Nephron (organoid): Measurements from ENCODE around the gene GABRB1.

Experiments
- H3K27ac Mint-ChIP-seq, 3 experiments: 2 replicates each; pipeline ENCODE4 v1.8.0; 2020; ENCODE audit warnings: mixed read lengths in 3 of 3, mild to moderate bottlenecking in 2 of 3, moderate library complexity in 1 of 3
- H3K27me3 Mint-ChIP-seq: 2 replicates; pipeline ENCODE4 v1.8.0; 2021; ENCODE audit warnings: low read depth, mild to moderate bottlenecking, moderate library complexity, mixed read lengths
- H3K36me3 Mint-ChIP-seq: 2 replicates; pipeline ENCODE4 v1.8.0; 2020; ENCODE audit warnings: low read depth, mixed read lengths
- H3K4me1 Mint-ChIP-seq: 2 replicates; pipeline ENCODE4 v1.8.0; 2020; ENCODE audit warnings: mixed read lengths
- H3K4me3 Mint-ChIP-seq, 3 experiments: 2 replicates each; pipeline ENCODE4 v1.8.0; 2020; ENCODE audit warnings: mild to moderate bottlenecking in 3 of 3, mixed read lengths in 3 of 3, moderate library complexity in 2 of 3
- H3K9me3 Mint-ChIP-seq: 2 replicates; pipeline ENCODE4 v1.8.0; 2020; ENCODE audit warnings: mixed read lengths
- TF ChIP-seq, protein P1 (sequence below), 3 experiments: fragments of 200-600 bp; sonication (generic); IDR thresholded peaks; one replicate each; pipeline ENCODE4 v1.5.0; 2021; ENCODE audit warnings: antibody characterized with exemption in 3 of 3; ENCODE audit not compliant: unreplicated experiment in 3 of 3

Gene GABRB1

DNA sequence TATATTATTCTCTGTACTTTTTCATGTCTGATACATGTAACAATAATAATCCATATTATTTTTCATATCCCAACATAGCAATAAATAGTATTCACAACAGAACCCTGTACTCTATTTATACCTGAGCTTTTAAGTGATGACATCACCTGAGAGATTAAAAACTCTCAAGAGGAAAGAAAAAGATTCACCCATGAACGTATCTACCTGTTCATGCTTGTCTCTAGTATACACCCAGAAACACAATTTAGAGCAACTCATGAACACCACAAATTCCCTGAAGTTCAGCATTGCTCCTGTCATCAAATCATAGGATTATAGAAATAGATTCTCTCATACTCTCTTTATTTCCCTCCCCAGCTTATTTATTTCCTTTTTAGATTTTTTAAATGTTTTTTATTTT lies 185.9 kb downstream of the GABRB1 start:
- no peak overlapping the region for H3K27ac Mint-ChIP-seq
- H3K4me3 Mint-ChIP-seq, result no peak overlapping the region
- H3K27me3 Mint-ChIP-seq, result no peaks in the 10 kb centered on the region
- TF ChIP-seq, protein P1, sequence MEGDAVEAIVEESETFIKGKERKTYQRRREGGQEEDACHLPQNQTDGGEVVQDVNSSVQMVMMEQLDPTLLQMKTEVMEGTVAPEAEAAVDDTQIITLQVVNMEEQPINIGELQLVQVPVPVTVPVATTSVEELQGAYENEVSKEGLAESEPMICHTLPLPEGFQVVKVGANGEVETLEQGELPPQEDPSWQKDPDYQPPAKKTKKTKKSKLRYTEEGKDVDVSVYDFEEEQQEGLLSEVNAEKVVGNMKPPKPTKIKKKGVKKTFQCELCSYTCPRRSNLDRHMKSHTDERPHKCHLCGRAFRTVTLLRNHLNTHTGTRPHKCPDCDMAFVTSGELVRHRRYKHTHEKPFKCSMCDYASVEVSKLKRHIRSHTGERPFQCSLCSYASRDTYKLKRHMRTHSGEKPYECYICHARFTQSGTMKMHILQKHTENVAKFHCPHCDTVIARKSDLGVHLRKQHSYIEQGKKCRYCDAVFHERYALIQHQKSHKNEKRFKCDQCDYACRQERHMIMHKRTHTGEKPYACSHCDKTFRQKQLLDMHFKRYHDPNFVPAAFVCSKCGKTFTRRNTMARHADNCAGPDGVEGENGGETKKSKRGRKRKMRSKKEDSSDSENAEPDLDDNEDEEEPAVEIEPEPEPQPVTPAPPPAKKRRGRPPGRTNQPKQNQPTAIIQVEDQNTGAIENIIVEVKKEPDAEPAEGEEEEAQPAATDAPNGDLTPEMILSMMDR (IDR thresholded peaks at IDR 0.05; ENCODE audit: unreplicated experiment in 3 of 3), result no peak
- no peaks in the 10 kb centered on the region for H3K9me3 Mint-ChIP-seq
- no peaks in the 10 kb centered on the region for H3K4me1 Mint-ChIP-seq
- H3K36me3 Mint-ChIP-seq, result no peaks in the 10 kb centered on the region

DNA sequence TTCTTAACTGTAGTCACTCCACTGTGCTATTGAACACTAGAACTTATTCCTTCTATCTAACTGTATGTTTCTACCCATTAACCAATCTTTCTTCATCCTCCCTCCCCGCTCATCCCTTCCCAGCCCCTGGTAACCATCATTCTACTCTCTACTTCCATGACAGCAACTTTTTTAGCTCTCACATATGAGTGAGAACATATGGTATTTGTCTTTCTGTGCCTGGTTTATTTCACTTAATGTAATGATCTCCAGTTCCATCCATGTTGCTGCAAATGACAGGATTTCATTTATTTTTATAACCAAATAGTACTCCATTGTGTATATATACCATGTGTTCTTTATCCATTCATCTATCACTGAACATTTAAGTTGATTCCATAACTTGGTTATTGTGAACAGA lies 186.5 kb downstream of the GABRB1 start:
- no peaks in the 10 kb centered on the region for H3K9me3 Mint-ChIP-seq
- TF ChIP-seq, protein P1 (IDR thresholded peaks at IDR 0.05; ENCODE audit: unreplicated experiment in 3 of 3), result no peak
- no peak overlapping the region for H3K27ac Mint-ChIP-seq
- no peaks in the 10 kb centered on the region for H3K36me3 Mint-ChIP-seq
- H3K4me3 Mint-ChIP-seq, result no peak overlapping the region
- H3K4me1 Mint-ChIP-seq, result no peaks in the 10 kb centered on the region
- no peaks in the 10 kb centered on the region for H3K27me3 Mint-ChIP-seq

DNA sequence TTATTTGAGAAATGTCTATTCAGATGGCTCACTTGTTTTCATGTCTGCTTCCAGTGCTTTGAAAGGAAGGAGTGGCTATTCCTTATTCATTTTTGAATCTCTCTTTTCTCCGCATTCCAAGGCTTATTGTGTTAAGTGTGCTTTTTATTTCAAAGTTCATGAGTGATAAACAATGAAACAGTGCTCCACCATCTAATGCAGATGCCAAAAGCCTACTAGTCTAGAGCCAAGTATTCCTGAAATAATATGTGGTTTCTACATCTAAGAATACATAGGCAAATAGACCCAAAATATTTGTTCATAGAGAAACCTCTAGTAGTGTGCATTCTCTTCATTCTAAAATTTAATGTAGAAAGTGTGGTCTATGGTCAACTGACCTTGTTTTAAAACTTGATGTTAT lies 187.3 kb downstream of the GABRB1 start:
- H3K27me3 Mint-ChIP-seq, result no peaks in the 10 kb centered on the region
- no peak overlapping the region for H3K27ac Mint-ChIP-seq
- H3K4me3 Mint-ChIP-seq, result no peak overlapping the region
- TF ChIP-seq, protein P1 (IDR thresholded peaks at IDR 0.05; ENCODE audit: unreplicated experiment in 3 of 3), result no peak
- no peaks in the 10 kb centered on the region for H3K4me1 Mint-ChIP-seq
- no peaks in the 10 kb centered on the region for H3K9me3 Mint-ChIP-seq
- no peaks in the 10 kb centered on the region for H3K36me3 Mint-ChIP-seq

GRCh38 chr4:47219586-47219985 lies 188.2 kb downstream of the GABRB1 start:
- H3K4me3 Mint-ChIP-seq, result no peak overlapping the region
- H3K36me3 Mint-ChIP-seq, result no peaks in the 10 kb centered on the region
- no peak overlapping the region for H3K27ac Mint-ChIP-seq
- H3K9me3 Mint-ChIP-seq, result no peaks in the 10 kb centered on the region
- no peaks in the 10 kb centered on the region for H3K27me3 Mint-ChIP-seq
- H3K4me1 Mint-ChIP-seq, result no peaks in the 10 kb centered on the region
- TF ChIP-seq, protein P1 (IDR thresholded peaks at IDR 0.05; ENCODE audit: unreplicated experiment in 3 of 3), result no peak

DNA sequence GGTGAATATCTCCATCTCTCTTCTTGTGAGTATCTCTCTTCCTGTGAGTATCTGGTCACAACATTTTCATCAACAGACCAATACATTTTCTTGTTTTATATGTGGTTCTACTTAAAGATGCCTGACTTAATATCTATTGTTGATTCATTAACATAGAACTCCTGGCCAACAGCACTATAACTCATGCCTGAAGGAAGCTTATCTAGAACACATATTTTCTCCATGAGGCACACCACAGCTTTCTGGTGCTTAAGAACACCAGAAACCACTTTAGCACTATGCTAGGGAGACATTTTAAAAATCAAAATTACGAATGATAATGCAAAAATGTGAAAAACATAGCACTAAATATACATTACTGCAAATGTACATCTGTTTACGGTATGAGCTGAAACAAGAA lies 190.4 kb downstream of the GABRB1 start:
- Mint-ChIP-seq H3K4me3 (no peak overlapping the region), H3K27me3 (no peaks in the 10 kb centered on the region), H3K36me3 (no peaks in the 10 kb centered on the region), H3K4me1 (no peaks in the 10 kb centered on the region), H3K9me3 (no peaks in the 10 kb centered on the region), H3K27ac (no peak overlapping the region)
- TF ChIP-seq, protein P1 (IDR thresholded peaks at IDR 0.05; ENCODE audit: unreplicated experiment in 3 of 3), result no peak

DNA sequence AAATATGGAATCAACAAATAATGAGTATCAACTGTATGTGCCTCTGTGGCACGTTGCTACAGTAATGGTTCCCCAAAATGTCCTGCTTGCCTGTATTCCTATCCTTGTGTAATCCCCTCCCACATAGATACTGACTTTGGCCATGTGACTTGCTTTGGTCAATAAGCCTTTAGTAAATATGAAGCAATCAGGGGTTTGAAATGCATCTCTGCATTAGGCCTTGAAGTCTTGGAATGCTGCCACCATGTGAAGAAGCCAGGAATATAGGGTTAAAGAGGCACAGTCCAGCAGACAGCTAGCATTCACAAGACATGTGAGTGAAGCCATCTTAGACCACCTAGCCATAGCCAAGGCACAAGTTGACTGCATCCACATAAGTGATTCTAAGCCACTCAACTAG lies 190.9 kb downstream of the GABRB1 start:
- TF ChIP-seq, protein P1 (IDR thresholded peaks at IDR 0.05; ENCODE audit: unreplicated experiment in 3 of 3), result no peak
- Mint-ChIP-seq H3K9me3 (no peaks in the 10 kb centered on the region), H3K27ac (no peak overlapping the region), H3K27me3 (no peaks in the 10 kb centered on the region), H3K36me3 (no peaks in the 10 kb centered on the region), H3K4me3 (no peak overlapping the region), H3K4me1 (no peaks in the 10 kb centered on the region)
